K562 (cell line): ENCODE results near the gene SLAMF9. TPM values are rescaled to one million over a fixed set of nuclear protein-coding genes. Genes with fewer than 3 reads are reported as not detected.

Source experiments
- ATAC-seq: fragments of 200-7000 bp; cut with Tn5 transposase; 3 replicates; pipeline ENCODE4 v1.9.1; 2020; ENCODE audit warnings: moderate library complexity
- BruUV-seq: library from RNA; stranded (reverse); fragments of 400-500 nt; replicated peaks from 2 replicates; lab custom pipeline; 2021; lab: Mats Ljungman, UMichigan
- CTCF ChIA-PET: fragments of 300-600 bp; formaldehyde crosslinking; extraction: SDS; loops from one replicate; lab custom pipeline; 2021; ENCODE audit warnings: low intra/inter-chr PET ratio; lab: Yijun Ruan, JAX
- POLR2A ChIA-PET: fragments of 300-600, 350-650 bp; sonication (Branson Sonifier 250); formaldehyde crosslinking; extraction: SDS; loops from one replicate; lab custom pipeline; 2021; ENCODE audit warnings: antibody characterized with exemption, inconsistent platforms; lab: Yijun Ruan, JAX
- DNase-seq, 4 experiments: peaks; one replicate each; pipeline versions ENCODE4 v3.0.0 to v3.0.0-alpha.2; 2011 to 2018; ENCODE audit warnings: low spot score in 3 of 4, mixed read lengths in 3 of 4; ENCODE audit errors: extremely low read depth in 1 of 4
- FAIRE-seq: peaks from 2 replicates; lab custom pipeline; 2011; peaks lifted over from hg19 to GRCh38; lab: Jason Lieb, UNC
- H2AFZ ChIP-seq: 2 replicates; pipeline ENCODE4 v1.6.0; 2011; ENCODE audit warnings: low read depth, low read length, control low read depth, inconsistent platforms
- H3K27ac ChIP-seq: fragments of 200-600 bp; 3 replicates; pipeline ENCODE4 v1.8.0; 2011; ENCODE audit warnings: low read depth, mild to moderate bottlenecking, control low read depth, inconsistent platforms, low read length, moderate library complexity, mixed read lengths; ENCODE audit errors: extremely low read depth
- H3K27me3 ChIP-seq, 2 experiments: fragments of 300-600 bp in 1 of 2; 2 replicates in 1 of 2; 3 replicates in 1 of 2; pipeline versions ENCODE4 v1.6.0 to v1.8.0; 2011; ENCODE audit warnings: inconsistent platforms in 2 of 2, low read length in 2 of 2, mild to moderate bottlenecking in 1 of 2, mixed read lengths in 1 of 2, moderate library complexity in 1 of 2; ENCODE audit not compliant: control insufficient read depth in 2 of 2, insufficient read depth in 2 of 2
- H3K36me3 ChIP-seq: fragments of 300-600 bp; 3 replicates; pipeline ENCODE4 v1.8.0; 2011; ENCODE audit warnings: mild to moderate bottlenecking, low read length, inconsistent platforms; ENCODE audit not compliant: control insufficient read depth, insufficient read depth
- H3K4me1 ChIP-seq, 2 experiments: fragments of 200-600 bp in 1 of 2; replicated peaks in 1 of 2; 2 replicates in 1 of 2; 3 replicates in 1 of 2; pipeline versions ENCODE4 v1.5.1 to v1.8.0; 2011; ENCODE audit warnings: inconsistent platforms in 2 of 2, low read length in 2 of 2, mild to moderate bottlenecking in 1 of 2, mixed read lengths in 1 of 2, moderate library complexity in 1 of 2; ENCODE audit not compliant: control insufficient read depth in 2 of 2, insufficient read depth in 2 of 2
- H3K4me2 ChIP-seq: 2 replicates; pipeline ENCODE4 v1.6.1; 2011; ENCODE audit warnings: low read length, control low read depth, inconsistent platforms, mixed read lengths; ENCODE audit not compliant: insufficient read depth
- H3K4me3 ChIP-seq: fragments of 200-600 bp; sonication (generic), shearing (Covaris generic); 2 replicates; pipeline ENCODE4 v1.5.1; 2016; ENCODE audit warnings: control low read depth, inconsistent platforms
- H3K79me2 ChIP-seq: fragments of 200-600 bp; 3 replicates; pipeline ENCODE4 v1.8.0; 2011; ENCODE audit warnings: low read length, inconsistent platforms; ENCODE audit not compliant: control insufficient read depth, insufficient read depth
- H3K9ac ChIP-seq, 2 experiments: 2 replicates each; pipeline versions ENCODE4 v1.6.0 to v1.6.1; 2011; ENCODE audit warnings: low read depth in 2 of 2, low read length in 2 of 2, control low read depth in 1 of 2, inconsistent platforms in 1 of 2, mild to moderate bottlenecking in 1 of 2, mixed read lengths in 1 of 2; ENCODE audit not compliant: insufficient read depth in 1 of 2
- H3K9me1 ChIP-seq: one replicate; pipeline ENCODE4 v1.6.0; 2011; ENCODE audit warnings: inconsistent platforms, mild to moderate bottlenecking, low read length, moderate library complexity; ENCODE audit not compliant: control insufficient read depth, insufficient read depth
- H3K9me3 ChIP-seq: replicated peaks from 2 replicates; pipeline ENCODE4 v1.5.1; 2011; ENCODE audit warnings: low read depth, low read length, inconsistent platforms; ENCODE audit not compliant: control insufficient read depth, insufficient read depth
- H4K20me1 ChIP-seq: replicated peaks from 2 replicates; pipeline ENCODE4 v1.6.1; 2011; ENCODE audit warnings: low read length, inconsistent platforms, mixed read lengths; ENCODE audit not compliant: control insufficient read depth, insufficient read depth
- ETV6 ChIP-seq, 3 experiments: fragments of 150-350 bp in 1 of 3; sonication (generic) in 1 of 3; formaldehyde crosslinking in 1 of 3; IDR thresholded peaks; 2 replicates each; pipeline versions ENCODE4 v1.6.1 to v1.8.0; 2014 to 2022; ENCODE audit warnings: borderline replicate concordance in 2 of 3, low read depth in 2 of 3, antibody characterized with exemption in 1 of 3, low read length in 1 of 3, mild to moderate bottlenecking in 1 of 3, missing genetic modification reagents in 1 of 3
- PHB2 ChIP-seq: fragments of 450-650 bp; IDR thresholded peaks from 2 replicates; pipeline ENCODE4 v1.6.1; 2017; ENCODE audit warnings: low read depth
- POLR2AphosphoS2 ChIP-seq: IDR thresholded peaks from 2 replicates; pipeline ENCODE4 v1.6.1; 2012; ENCODE audit warnings: low read length, improper control_type of control experiment
- POLR2AphosphoS5 ChIP-seq: IDR thresholded peaks from 2 replicates; pipeline ENCODE4 v1.6.1; 2011; ENCODE audit warnings: mild to moderate bottlenecking, low read depth, low read length, moderate library complexity; ENCODE audit not compliant: control insufficient read depth, insufficient read depth
- POLR2B ChIP-seq: fragments of 450-650 bp; IDR thresholded peaks from 2 replicates; pipeline ENCODE4 v1.6.1; 2018; ENCODE audit warnings: low read depth; ENCODE audit not compliant: partially characterized antibody
- SUPT5H ChIP-seq: fragments of 450-650 bp; IDR thresholded peaks from 2 replicates; pipeline ENCODE4 v1.6.1; 2016
- WGBS: fragments of 100-300 bp; shearing (Covaris generic); methylation state at CpG from one replicate; pipeline ENCODE4 v1.1.6; 2016; ENCODE audit warnings: low coverage, mixed read lengths; ENCODE audit not compliant: insufficient coverage; ENCODE audit errors: missing lambda C conversion rate; 5-methylcytosine and 5-hydroxymethylcytosine counted together
- in situ Hi-C: fragments of 300-500 bp; cut with MboI; formaldehyde crosslinking; loops from 4 replicates; pipeline ENCODE4 v1.15.0; 2018; ENCODE audit warnings: inconsistent platforms, mixed read lengths
- intact Hi-C: fragments of 100-400 bp; cut with micrococcal nuclease; formaldehyde crosslinking; loops from 2 replicates; pipeline ENCODE4 v1.14.2; 2022
- polyA plus RNA-seq, 8 experiments: library from polyadenylated mRNA; depleted of rRNA in 4 of 8; stranded (reverse) in 5 of 8; unstranded in 3 of 8; fragments of >200 nt; fragmentation: Nextera tagmentation in 2 of 8; fragmentation: Illumina TruSeq in 1 of 8; extraction: Ambion mirVana in 2 of 8; extraction: Trizol in 1 of 8; gene quantifications; 2 replicates each; pipeline versions ENCODE4 v1.2.1 to v1.2.3, GENCODE V29; 2011 to 2014; ENCODE audit warnings: inconsistent platforms in 1 of 8, missing spikeins in 1 of 8
- total RNA-seq, 7 experiments: library from RNA; depleted of rRNA in 6 of 7; stranded (reverse); fragments of >200 nt in 6 of 7; fragmentation: Illumina TruSeq in 2 of 7; extraction: Trizol in 2 of 7; gene quantifications; 2 replicates each; pipeline versions ENCODE4 v1.2.1 to v1.2.3, GENCODE V29; 2011 to 2021; ENCODE audit warnings: low replicate concordance in 1 of 7

SLAMF9 gene
- total and polyA plus RNA-seq, 9 of the 15 experiments (the other 6 are each of a cell fraction or from before 2014, with no cell fraction given): 0.13 to 0.21 TPM; not detected in 7

DNA sequence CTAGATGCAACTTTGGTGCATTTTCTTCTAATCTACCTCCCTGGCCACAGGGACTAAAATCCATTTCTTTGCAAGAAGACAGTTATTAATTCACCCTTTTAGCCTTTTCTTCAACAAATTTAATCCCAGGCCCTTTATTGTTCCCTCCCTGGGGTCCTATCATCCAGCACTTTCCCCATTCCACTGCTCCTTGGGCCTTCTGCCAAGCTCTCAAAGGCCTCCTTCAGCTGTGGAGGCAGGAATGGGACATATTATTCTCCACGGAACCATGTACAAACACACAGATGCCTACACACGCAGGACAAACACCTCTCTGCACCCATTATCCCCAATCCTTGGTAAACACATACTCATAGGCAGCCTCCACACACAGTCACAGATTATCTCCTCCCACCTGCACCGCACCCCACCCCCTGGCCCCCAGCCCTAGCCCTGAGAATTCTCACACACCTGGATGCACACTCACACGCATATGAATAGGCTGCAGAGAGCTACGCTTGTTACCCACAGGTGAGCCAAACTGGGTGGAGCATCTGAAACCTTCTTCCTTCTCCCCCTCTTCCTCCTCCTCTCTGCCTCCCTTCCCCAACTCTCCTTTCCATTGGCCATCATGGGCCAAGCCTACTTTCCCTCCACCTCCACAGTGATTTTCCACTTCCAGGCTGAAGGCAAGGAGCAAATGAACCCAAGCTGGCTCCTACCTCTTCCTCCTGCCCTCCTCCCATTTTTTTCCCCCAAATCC is 40.4 kb downstream of the SLAMF9 start:
- H3K4me3 ChIP-seq: no peak overlapping the region
- no peaks in the 10 kb centered on the region for H3K27me3 ChIP-seq
- DNase-seq (no peak), FAIRE-seq (no peak), ATAC-seq (no peak)
- no TSS peak for BruUV-seq
- ChIA-PET POLR2A (interaction anchor here (0.5 to 4.1 kb wide), 5 partner anchors 9 to 113 kb away, joined by 3 to 35 read pairs (median 3); partner anchors contain the start of gene TAGLN2), CTCF (no interaction called here)
- H3K9ac ChIP-seq: no peak overlapping the region
- no peak overlapping the region for H3K27ac ChIP-seq
- no peaks in the 10 kb centered on the region for H3K9me1 ChIP-seq
- no peaks in the 10 kb centered on the region for H3K9me3 ChIP-seq
- H3K4me1 ChIP-seq: peaks cover 17 to 33% of the 10 kb centered on the region in 2 experiments
- H3K79me2 ChIP-seq: no peaks in the 10 kb centered on the region
- H2AFZ ChIP-seq: no peak overlapping the region
- WGBS: 33% methylated on average over 5 of the region's 5 CpGs
- TF ChIP-seq ETV6 (IDR thresholded peaks at IDR 0.05; ENCODE audit: borderline replicate concordance in 1 of 2, low read depth in 2 of 2, low read length in 1 of 2) (no peak), ETV6 (CRISPR knock-in tag; IDR thresholded peaks at IDR 0.05; ENCODE audit: borderline replicate concordance) (no peak), PHB2 (no peak), POLR2AphosphoS5 (peak; percentile 22; the same call in 1 of the 2 replicates), POLR2B (peak; percentile 70), POLR2AphosphoS2 (peak; percentile 37; the same call in 1 of the 2 replicates), SUPT5H (peak; percentile 64)
- H3K4me2 ChIP-seq: no peak overlapping the region
- no peaks in the 10 kb centered on the region; the same call in none of the 2 replicates for H4K20me1 ChIP-seq
- intact Hi-C loops (no loop called here), in situ Hi-C loops (no loop called here)
- peaks cover 26% of the 10 kb centered on the region; the same call in 2 of the 3 replicates for H3K36me3 ChIP-seq
